ENCODE data around the gene SLC50A1. TPM values are rescaled to one million over a fixed set of nuclear protein-coding genes. Genes with fewer than 3 reads are reported as not detected.

Gene SLC50A1
- total RNA-seq, 1 experiment from 2014 or later: 24.9 TPM

GRCh38 chr1:155184835-155185782 lies 49.5 kb downstream of the SLC50A1 start:
- no peak overlapping the region for H3K4me2 ChIP-seq (ENCODE audit: insufficient read depth, insufficient read length, low read length)
- H4K8ac ChIP-seq (replicated peaks; ENCODE audit: insufficient read length, low read depth, low read length): no peak overlapping the region
- no peak overlapping the region for H3K18ac ChIP-seq (ENCODE audit: insufficient read length, low read depth, low read length)
- no peak overlapping the region for H3T11ph ChIP-seq (ENCODE audit: low read length)
- H3K9me3 ChIP-seq (ENCODE audit: control insufficient read depth, low read depth, low read length): no peaks in the 10 kb centered on the region
- no peaks in the 10 kb centered on the region for H3K79me2 ChIP-seq (ENCODE audit: insufficient read depth, low read length)
- no peaks in the 10 kb centered on the region for H3K79me1 ChIP-seq (ENCODE audit: insufficient read depth, low read depth, low read length, poor library complexity, severe bottlenecking)
- no peak overlapping the region for H3K9ac ChIP-seq (ENCODE audit: extremely low read depth, insufficient read length, low read length)
- no peaks in the 10 kb centered on the region for H3K27me3 ChIP-seq (ENCODE audit: insufficient read depth, low read length)
- no peak for DNase-seq
- no peak overlapping the region for H3K27ac ChIP-seq (ENCODE audit: insufficient read length, low read depth, low read length)
- H4K20me1 ChIP-seq (ENCODE audit: control insufficient read depth, insufficient read depth, insufficient read length): no peaks in the 10 kb centered on the region
- no peaks in the 10 kb centered on the region for H3K23me2 ChIP-seq (ENCODE audit: insufficient read length, low read depth, low read length, poor library complexity, severe bottlenecking)
- Mint-ChIP-seq H3K27ac (peak overlapping the region in 2 of 3 experiments; percentile 3 to 55; a peak in 4 of 7 replicates), H3K4me1 (peaks cover 17 to 31% of the 10 kb centered on the region in 2 experiments), H3K9me3 (peaks cover 0 to 2% of the 10 kb centered on the region in 2 experiments; a peak in 1 of 5 replicates), H3K27me3 (ENCODE audit: low read depth) (peaks cover 1% of the 10 kb centered on the region; the same call in 1 of the 2 replicates), H3K36me3 (ENCODE audit: insufficient read depth in 1 of 3, low read depth in 3 of 3) (peaks cover 12 to 34% (median 30%) of the 10 kb centered on the region in 3 experiments; a peak in 6 of 7 replicates), H3K4me3 (no peak overlapping the region)
- H2BK15ac ChIP-seq (ENCODE audit: low read depth, low read length): no peak overlapping the region
- WGBS (ENCODE audit: extremely low coverage, insufficient read length, low lambda C conversion rate): no CpG with 5 or more reads among the region's 21 CpGs
- no peak overlapping the region for H3K56ac ChIP-seq (ENCODE audit: insufficient read length, low read depth, low read length)
- H2BK12ac ChIP-seq (ENCODE audit: insufficient read length, low read depth, low read length): no peak overlapping the region
- H3K4ac ChIP-seq (ENCODE audit: low read depth, low read length): no peak overlapping the region
- no peak overlapping the region for H3K14ac ChIP-seq (ENCODE audit: insufficient read depth, low read length)
- H2AK5ac ChIP-seq (ENCODE audit: insufficient read length, low read length): no peak overlapping the region
- H2BK5ac ChIP-seq (ENCODE audit: insufficient read length, low read length): no peak overlapping the region
- H4K91ac ChIP-seq (ENCODE audit: insufficient read length, low read depth, low read length): no peak overlapping the region
- no peak overlapping the region for H2BK120ac ChIP-seq (ENCODE audit: low read depth, low read length, poor library complexity, severe bottlenecking)
- H4K5ac ChIP-seq (ENCODE audit: insufficient read length, low read depth, low read length): no peak overlapping the region
- H2BK20ac ChIP-seq (ENCODE audit: low read depth, low read length, poor library complexity, severe bottlenecking): no peak overlapping the region
- H2AFZ ChIP-seq (ENCODE audit: low read length): no peak overlapping the region
- TF ChIP-seq CTCF (conservative IDR thresholded peaks at IDR 0.05): no peak; the same call in 2 of the 3 replicates
- H3K4me1 ChIP-seq (ENCODE audit: insufficient read depth, low read length): peaks cover 3% of the 10 kb centered on the region
- H3K23ac ChIP-seq (ENCODE audit: insufficient read length, low read depth, low read length): no peak overlapping the region
